ENCODE measurements around the gene KXD1.
"Not testable (repeated sequence)": the region's sequence is repeated elsewhere in the genome, so short reads cannot be mapped to it uniquely, and the experiment has no call there.

Gene KXD1

GRCh38 chr19:18557411-18558201, at the start of gene KXD1:
Gene KXD1, plus strand, starts transcription at chr19:18557870. Its CDS starts 4,187 bp downstream, at chr19:18562057.
- DNase-seq (ENCODE audit: low spot score), result peak; percentile 98

- no peak for DNase-seq (ENCODE audit: low spot score)
Measured at GRCh38 chr19:18508585-18508984, 49.1 kb upstream of the KXD1 start.

- DNase-seq (ENCODE audit: low spot score), result no peak
Measured at GRCh38 chr19:18510216-18510615, 47.5 kb upstream of the KXD1 start.

GRCh38 chr19:18513868-18514267, 43.8 kb upstream of the KXD1 start:
- DNase-seq (ENCODE audit: low spot score), result no peak

GRCh38 chr19:18514800-18515682, 42.6 kb upstream of the KXD1 start:
- DNase-seq (ENCODE audit: low spot score), result no peak

GRCh38 chr19:18515959-18516358, 41.7 kb upstream of the KXD1 start:
- no peak for DNase-seq (ENCODE audit: low spot score)

GRCh38 chr19:18517606-18518005, 40.1 kb upstream of the KXD1 start:
- no peak for DNase-seq (ENCODE audit: low spot score)

GRCh38 chr19:18518639-18519038, 39.0 kb upstream of the KXD1 start:
- DNase-seq (ENCODE audit: low spot score), result no peak

- DNase-seq (ENCODE audit: low spot score), result peak; percentile 85
Measured at GRCh38 chr19:18519962-18520847, 37.5 kb upstream of the KXD1 start.

GRCh38 chr19:18520848-18521691, 36.6 kb upstream of the KXD1 start:
- DNase-seq (ENCODE audit: low spot score), result no peak

GRCh38 chr19:18521692-18522123, 36.0 kb upstream of the KXD1 start, which contains the start of gene ELL:
Gene ELL, minus strand, starts transcription at chr19:18522070. Its CDS starts 15 bp downstream, at chr19:18522055.
- DNase-seq (ENCODE audit: low spot score), result no peak

- DNase-seq (ENCODE audit: low spot score), result peak; percentile 100
Measured at GRCh38 chr19:18522124-18522861, 35.4 kb upstream of the KXD1 start.

- not testable (repeated sequence) for DNase-seq (ENCODE audit: low spot score)
Measured at GRCh38 chr19:18522862-18523440, 34.7 kb upstream of the KXD1 start.

GRCh38 chr19:18523841-18524240, 33.8 kb upstream of the KXD1 start:
- DNase-seq (ENCODE audit: low spot score), result no peak

- DNase-seq (ENCODE audit: low spot score), result no peak
Measured at GRCh38 chr19:18526316-18526715, 31.4 kb upstream of the KXD1 start.

- DNase-seq (ENCODE audit: low spot score), result no peak
Measured at GRCh38 chr19:18529782-18530181, 27.9 kb upstream of the KXD1 start.

- no peak for DNase-seq (ENCODE audit: low spot score)
Measured at GRCh38 chr19:18531485-18531884, 26.2 kb upstream of the KXD1 start.

- no peak for DNase-seq (ENCODE audit: low spot score)
Measured at GRCh38 chr19:18532168-18532890, 25.3 kb upstream of the KXD1 start.

GRCh38 chr19:18533058-18533457, 24.6 kb upstream of the KXD1 start:
- DNase-seq (ENCODE audit: low spot score), result no peak

Measured in SW480 (cell line).